Heart left ventricle (tissue), 16 donors: ENCODE results near the gene WFS1. TPM values are rescaled to one million over a fixed set of nuclear protein-coding genes. Genes with fewer than 3 reads are reported as not detected.

ENCODE experiments used
- ATAC-seq, 4 donors: fragments of 200-7000 bp; cut with Tn5 transposase; one replicate each; pipeline ENCODE4 v1.9.1; 2020 to 2022; ENCODE audit warnings: moderate library complexity in 4 of 4, mild to moderate bottlenecking in 3 of 4, moderate number of reproducible peaks in 1 of 4
- DNase-seq, 5 donors: peaks; one replicate each; pipeline ENCODE4 v3.0.0-alpha.2; 2020
- H3K27ac ChIP-seq, 12 donors: fragments of 200-600 bp; sonication (generic) in 4 of 12; one replicate each; pipeline versions ENCODE4 v1.5.0 to v1.8.0; 2016 to 2022; ENCODE audit warnings: mild to moderate bottlenecking in 2 of 12
- H3K27me3 ChIP-seq, 9 donors: fragments of 200-600 bp; sonication (generic) in 2 of 9; one replicate each; pipeline versions ENCODE4 v1.5.1 to v1.8.0; 2016 to 2022; ENCODE audit warnings: mild to moderate bottlenecking in 3 of 9
- H3K36me3 ChIP-seq, 9 donors: fragments of 200-600 bp; sonication (generic) in 2 of 9; one replicate each; pipeline versions ENCODE4 v1.5.0 to v1.8.0; 2018 to 2022; ENCODE audit warnings: mild to moderate bottlenecking in 2 of 9
- H3K4me1 ChIP-seq, 12 donors: fragments of 200-600 bp; sonication (generic) in 4 of 12; one replicate each; pipeline versions ENCODE4 v1.5.0 to v1.8.0; 2016 to 2022; ENCODE audit warnings: mild to moderate bottlenecking in 3 of 12
- H3K4me3 ChIP-seq, 12 donors: fragments of 200-600 bp; sonication (generic) in 4 of 12; one replicate each; pipeline versions ENCODE4 v1.5.0 to v1.8.0; 2017 to 2022; ENCODE audit warnings: mild to moderate bottlenecking in 9 of 12, moderate library complexity in 4 of 12
- H3K9me3 ChIP-seq, 12 donors: fragments of 200-600 bp; sonication (generic) in 4 of 12; one replicate each; pipeline versions ENCODE4 v1.5.0 to v1.8.0; 2016 to 2022; ENCODE audit warnings: mild to moderate bottlenecking in 1 of 12
- POLR2A ChIP-seq, 2 donors: fragments of 450-650 bp; IDR thresholded peaks; one replicate each; pipeline ENCODE4 v1.6.1; 2017; ENCODE audit warnings: antibody characterized with exemption in 2 of 2, mild to moderate bottlenecking in 2 of 2, moderate library complexity in 2 of 2
- WGBS, 4 donors: extraction: QIAGEN DNeasy Blood & Tissue Kit in 2 of 4; methylation state at CpG; one replicate each; pipeline versions ENCODE4 v1.1.5 to v1.1.7; 2013 to 2018; 5-methylcytosine and 5-hydroxymethylcytosine counted together
- intact Hi-C, 10 donors: fragments of 100-400 bp; cut with DNase I; formaldehyde crosslinking; loops; one replicate each; pipeline versions ENCODE4 v1.11.1 to v1.14.2; 2022
- polyA plus RNA-seq, 2 donors: library from polyadenylated mRNA; stranded (reverse); fragments of 200-250 nt; gene quantifications; one replicate each; pipeline ENCODE4 v1.2.3, GENCODE V29; 2013
- total RNA-seq, 9 donors: library from RNA; depleted of rRNA in 2 of 9; stranded (reverse); fragments of >200 nt in 2 of 9; fragmentation: NEBNext Ultra II Directional in 3 of 9; extraction: Animal tissue kit (Norgen Biotek cat#: 25700) in 3 of 9; gene quantifications; one replicate each; pipeline versions ENCODE4 v1.1.0 to v1.2.4, GENCODE V29; 2016 to 2023
- TF ChIP-seq, protein P1 (sequence below), 12 donors: fragments of 200-600 bp; sonication (generic) in 4 of 12; IDR thresholded peaks; one replicate each; pipeline versions ENCODE4 v1.5.0 to v1.8.0; 2018 to 2022; ENCODE audit warnings: antibody characterized with exemption in 12 of 12, mild to moderate bottlenecking in 5 of 12
- donor health status: ischemic (EF 13 %, LVEDD 7.1; RV severe dilation, severe dysfunction).
- donor health status: healthy with polysubstance abuse.
- donor health status: DM: no; HTN: yes; CAD: no.
- donor health status: DM: no; HTN: no; CAD: no.
- donor health status: ischemic (EF 25% LVEDD 6.9; RV normal size, moderate dysfunction).
- donor health status: ischemic (EF 25% LVEDD 5.7; RV mildly dilated, moderate dysfunction).
- donor health status: healthy.
- donor health status: DM: yes; HTN: yes; CAD: no.
- donor health status: ischemic (EF 35%, LVEDD 5.7; RV mildly dilated, moderate dysfunction).
- donor health status: nonischemic (EF 11% LVEDD 7.7; RV severe dilation, severe dysfunction).
- donor health status: DM: yes; HTN: yes; CAD: no.
- donor health status: PGD.
- donor health status: ischemic (EF 29% LVEDD 5.4; RV normal size, mild dysfunction).
- donor health status: nonischemic (EF 23%, LVEDD 6.1; RV moderate dilation, normal function).

Gene WFS1
- total and polyA plus RNA-seq, 11 donors = 44.8 to 202 (median 73.2) TPM

DNA sequence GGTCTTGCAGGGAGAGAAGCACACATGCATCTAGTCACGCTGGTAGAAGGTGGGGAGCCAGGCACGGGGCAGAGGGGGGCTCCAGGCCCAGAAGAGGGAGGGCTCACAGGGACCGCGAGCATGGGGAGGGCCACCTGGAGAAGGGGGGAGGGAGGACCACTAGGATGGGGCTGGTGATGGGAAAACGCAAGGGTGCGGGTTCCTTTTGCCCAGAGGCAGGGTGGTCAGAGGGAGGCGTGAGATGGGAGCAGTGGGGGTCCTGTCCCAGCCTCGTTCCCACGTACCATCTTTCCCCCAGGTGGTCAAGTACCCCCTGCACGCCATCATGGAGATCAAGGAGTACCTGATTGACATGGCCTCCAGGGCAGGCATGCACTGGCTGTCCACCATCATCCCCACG is 30.7 kb downstream of the WFS1 start:
- no peak overlapping the region for H3K27ac ChIP-seq
- H3K36me3 ChIP-seq = peaks cover 0 to 87% (median 67%) of the 10 kb centered on the region in 9 donors
- no peak overlapping the region for H3K4me3 ChIP-seq
- no peak for ATAC-seq
- no peaks in the 10 kb centered on the region for H3K9me3 ChIP-seq
- H3K27me3 ChIP-seq = no peaks in the 10 kb centered on the region
- peak in 1 of 5 donors; percentile 16 for DNase-seq
- WGBS, 4 donors = 87 to 92% (median 90%) methylated on average over 11 of the region's 11 CpGs
- TF ChIP-seq, protein P1, sequence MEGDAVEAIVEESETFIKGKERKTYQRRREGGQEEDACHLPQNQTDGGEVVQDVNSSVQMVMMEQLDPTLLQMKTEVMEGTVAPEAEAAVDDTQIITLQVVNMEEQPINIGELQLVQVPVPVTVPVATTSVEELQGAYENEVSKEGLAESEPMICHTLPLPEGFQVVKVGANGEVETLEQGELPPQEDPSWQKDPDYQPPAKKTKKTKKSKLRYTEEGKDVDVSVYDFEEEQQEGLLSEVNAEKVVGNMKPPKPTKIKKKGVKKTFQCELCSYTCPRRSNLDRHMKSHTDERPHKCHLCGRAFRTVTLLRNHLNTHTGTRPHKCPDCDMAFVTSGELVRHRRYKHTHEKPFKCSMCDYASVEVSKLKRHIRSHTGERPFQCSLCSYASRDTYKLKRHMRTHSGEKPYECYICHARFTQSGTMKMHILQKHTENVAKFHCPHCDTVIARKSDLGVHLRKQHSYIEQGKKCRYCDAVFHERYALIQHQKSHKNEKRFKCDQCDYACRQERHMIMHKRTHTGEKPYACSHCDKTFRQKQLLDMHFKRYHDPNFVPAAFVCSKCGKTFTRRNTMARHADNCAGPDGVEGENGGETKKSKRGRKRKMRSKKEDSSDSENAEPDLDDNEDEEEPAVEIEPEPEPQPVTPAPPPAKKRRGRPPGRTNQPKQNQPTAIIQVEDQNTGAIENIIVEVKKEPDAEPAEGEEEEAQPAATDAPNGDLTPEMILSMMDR (IDR thresholded peaks at IDR 0.05) = no peak
- TF ChIP-seq POLR2A (IDR thresholded peaks at IDR 0.05) = no peak
- no peaks in the 10 kb centered on the region for H3K4me1 ChIP-seq
- intact Hi-C loops = no loop called here

DNA sequence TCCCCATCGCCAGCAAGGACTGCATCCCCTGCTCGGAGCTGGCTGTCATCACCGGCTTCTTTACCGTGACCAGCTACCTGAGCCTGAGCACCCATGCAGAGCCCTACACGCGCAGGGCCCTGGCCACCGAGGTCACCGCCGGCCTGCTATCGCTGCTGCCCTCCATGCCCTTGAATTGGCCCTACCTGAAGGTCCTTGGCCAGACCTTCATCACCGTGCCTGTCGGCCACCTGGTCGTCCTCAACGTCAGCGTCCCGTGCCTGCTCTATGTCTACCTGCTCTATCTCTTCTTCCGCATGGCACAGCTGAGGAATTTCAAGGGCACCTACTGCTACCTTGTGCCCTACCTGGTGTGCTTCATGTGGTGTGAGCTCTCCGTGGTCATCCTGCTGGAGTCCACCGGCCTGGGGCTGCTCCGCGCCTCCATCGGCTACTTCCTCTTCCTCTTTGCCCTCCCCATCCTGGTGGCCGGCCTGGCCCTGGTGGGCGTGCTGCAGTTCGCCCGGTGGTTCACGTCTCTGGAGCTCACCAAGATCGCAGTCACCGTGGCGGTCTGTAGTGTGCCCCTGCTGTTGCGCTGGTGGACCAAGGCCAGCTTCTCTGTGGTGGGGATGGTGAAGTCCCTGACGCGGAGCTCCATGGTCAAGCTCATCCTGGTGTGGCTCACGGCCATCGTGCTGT is 31.5 kb downstream of the WFS1 start:
- no peak for TF ChIP-seq POLR2A (IDR thresholded peaks at IDR 0.05)
- TF ChIP-seq, protein P1 (IDR thresholded peaks at IDR 0.05) = no peak
- intact Hi-C loops = no loop called here
- Histone ChIP-seq H3K27ac (no peak overlapping the region), H3K9me3 (no peaks in the 10 kb centered on the region), H3K4me1 (no peaks in the 10 kb centered on the region), H3K27me3 (no peaks in the 10 kb centered on the region), H3K4me3 (no peak overlapping the region), H3K36me3 (peaks cover 0 to 79% (median 58%) of the 10 kb centered on the region in 9 donors)
- ATAC-seq (no peak), DNase-seq (no peak)
- 92 to 95% (median 93%) methylated on average over 25 to 35 of the region's 35 CpGs for WGBS, 4 donors

DNA sequence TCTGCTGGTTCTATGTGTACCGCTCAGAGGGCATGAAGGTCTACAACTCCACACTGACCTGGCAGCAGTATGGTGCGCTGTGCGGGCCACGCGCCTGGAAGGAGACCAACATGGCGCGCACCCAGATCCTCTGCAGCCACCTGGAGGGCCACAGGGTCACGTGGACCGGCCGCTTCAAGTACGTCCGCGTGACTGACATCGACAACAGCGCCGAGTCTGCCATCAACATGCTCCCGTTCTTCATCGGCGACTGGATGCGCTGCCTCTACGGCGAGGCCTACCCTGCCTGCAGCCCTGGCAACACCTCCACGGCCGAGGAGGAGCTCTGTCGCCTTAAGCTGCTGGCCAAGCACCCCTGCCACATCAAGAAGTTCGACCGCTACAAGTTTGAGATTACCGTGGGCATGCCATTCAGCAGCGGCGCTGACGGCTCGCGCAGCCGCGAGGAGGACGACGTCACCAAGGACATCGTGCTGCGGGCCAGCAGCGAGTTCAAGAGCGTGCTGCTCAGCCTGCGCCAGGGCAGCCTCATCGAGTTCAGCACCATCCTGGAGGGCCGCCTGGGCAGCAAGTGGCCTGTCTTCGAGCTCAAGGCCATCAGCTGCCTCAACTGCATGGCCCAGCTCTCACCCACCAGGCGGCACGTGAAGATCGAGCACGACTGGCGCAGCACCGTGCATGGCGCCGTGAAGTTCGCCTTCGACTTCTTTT is 32.2 kb downstream of the WFS1 start:
- intact Hi-C loops = no loop called here
- Histone ChIP-seq H3K4me1 (no peaks in the 10 kb centered on the region), H3K36me3 (peaks cover 0 to 72% (median 52%) of the 10 kb centered on the region in 9 donors), H3K27me3 (no peaks in the 10 kb centered on the region), H3K27ac (no peak overlapping the region), H3K4me3 (no peak overlapping the region), H3K9me3 (no peaks in the 10 kb centered on the region)
- 95 to 98% (median 97%) methylated on average over 54 to 55 of the region's 55 CpGs for WGBS, 4 donors
- ATAC-seq (no peak), DNase-seq (no peak)
- TF ChIP-seq, protein P1 (IDR thresholded peaks at IDR 0.05) = no peak
- no peak for TF ChIP-seq POLR2A (IDR thresholded peaks at IDR 0.05)

DNA sequence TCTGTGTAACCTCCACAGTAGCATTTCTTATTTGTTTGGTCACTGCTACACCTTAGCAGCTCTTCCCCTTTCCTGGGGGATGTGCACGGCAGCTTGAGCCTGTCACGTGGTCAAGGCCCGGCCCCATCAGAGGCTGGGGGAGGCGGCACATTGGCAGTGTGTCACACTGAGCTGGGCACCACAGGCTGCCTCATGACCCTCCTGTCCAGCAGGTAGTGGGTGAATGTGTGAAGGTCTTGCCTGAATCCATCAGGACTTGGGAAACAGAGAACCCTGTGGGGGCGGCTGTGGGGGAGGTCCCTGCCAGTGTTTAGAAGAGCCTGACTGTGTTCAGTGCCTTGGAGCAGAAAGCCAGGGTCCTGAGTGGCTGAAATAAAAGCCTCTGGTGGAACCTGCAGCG is 33.2 kb downstream of the WFS1 start:
- peaks cover 0 to 62% (median 43%) of the 10 kb centered on the region in 9 donors for H3K36me3 ChIP-seq
- ATAC-seq (no peak), DNase-seq (no peak)
- H3K4me3 ChIP-seq = no peak overlapping the region
- 69 to 91% (median 86%) methylated on average over 6 of the region's 6 CpGs for WGBS, 4 donors
- H3K4me1 ChIP-seq = no peaks in the 10 kb centered on the region
- no peaks in the 10 kb centered on the region for H3K27me3 ChIP-seq
- no peaks in the 10 kb centered on the region for H3K9me3 ChIP-seq
- H3K27ac ChIP-seq = no peak overlapping the region
- no peak for TF ChIP-seq POLR2A (IDR thresholded peaks at IDR 0.05)
- TF ChIP-seq, protein P1 (IDR thresholded peaks at IDR 0.05) = no peak
- intact Hi-C loops = no loop called here
